Activated CD4-positive, alpha-beta T cell treated with anti-CD3 and anti-CD28 coated beads for 36 hours (primary cell): ENCODE data around the gene FRMD4A. TPM values are rescaled to one million over a fixed set of nuclear protein-coding genes. Genes with fewer than 3 reads are reported as not detected.
"Not testable (repeated sequence)": the region's sequence is repeated elsewhere in the genome, so short reads cannot be mapped to it uniquely, and the experiment has no call there.

Source experiments
- ATAC-seq: fragments of 200-7000 bp; cut with Tn5 transposase; one replicate; pipeline ENCODE4 v1.10.0; 2021; ENCODE audit warnings: mild to moderate bottlenecking, moderate library complexity
- CTCF ChIA-PET: fragments of 350-600 bp; sonication (Branson Sonifier 250); formaldehyde crosslinking; loops from one replicate; lab custom pipeline; 2021; ENCODE audit warnings: antibody characterized with exemption; lab: Charles Lee
- POLR2A ChIA-PET: fragments of 350-600 bp; sonication (Branson Sonifier 250); formaldehyde crosslinking; loops from one replicate; lab custom pipeline; 2021; ENCODE audit warnings: antibody characterized with exemption, inconsistent platforms; lab: Charles Lee
- DNase-seq: peaks from one replicate; pipeline ENCODE4 v3.0.0-alpha.2; 2020
- H3K27ac Mint-ChIP-seq: one replicate; pipeline ENCODE4 v1.8.0; 2021; ENCODE audit warnings: mixed read lengths
- H3K27me3 Mint-ChIP-seq: one replicate; pipeline ENCODE4 v1.8.0; 2021; ENCODE audit warnings: mixed read lengths
- H3K36me3 Mint-ChIP-seq: one replicate; pipeline ENCODE4 v1.8.0; 2021; ENCODE audit warnings: low read depth, mixed read lengths
- H3K4me1 Mint-ChIP-seq: one replicate; pipeline ENCODE4 v1.8.0; 2021; ENCODE audit warnings: mixed read lengths
- H3K4me3 Mint-ChIP-seq: one replicate; pipeline ENCODE4 v1.8.0; 2021; ENCODE audit warnings: mild to moderate bottlenecking, moderate library complexity, mixed read lengths
- H3K9me3 Mint-ChIP-seq: one replicate; pipeline ENCODE4 v1.8.0; 2021; ENCODE audit warnings: low read depth, mixed read lengths
- intact Hi-C, 2 experiments: fragments of 100-400 bp; cut with DNase I in 1 of 2; cut with micrococcal nuclease in 1 of 2; formaldehyde crosslinking; loops; one replicate each; pipeline versions ENCODE4 v1.14.2 to v1.15.1; 2022 to 2024; cut with DNase I, micrococcal nuclease
- total RNA-seq, 2 experiments: library from RNA; stranded (reverse); gene quantifications; one replicate each; pipeline ENCODE4 v1.2.3, GENCODE V29; 2021

Gene FRMD4A
- total RNA-seq, 2 experiments from 2014 or later: 0.85 to 1.3 TPM

- peaks cover 20% of the 10 kb centered on the region for H3K4me1 Mint-ChIP-seq
- ATAC-seq: no peak
- no peak overlapping the region for H3K4me3 Mint-ChIP-seq
- no peaks in the 10 kb centered on the region for H3K9me3 Mint-ChIP-seq
- ChIA-PET POLR2A (no interaction called here), CTCF (interaction anchor here (0.6 to 1.1 kb wide), 3 partner anchors 11 to 29 kb away, joined by 3 to 4 read pairs (median 4); no protein-coding TSS in a partner anchor)
- intact Hi-C loops: no loop called here
- H3K36me3 Mint-ChIP-seq: no peaks in the 10 kb centered on the region
- H3K27me3 Mint-ChIP-seq: peaks cover 3% of the 10 kb centered on the region
- no peak for DNase-seq
- H3K27ac Mint-ChIP-seq: no peak overlapping the region
Observed at GRCh38 chr10:13718820-13719219, 611.9 kb downstream of the FRMD4A start.

- Mint-ChIP-seq H3K9me3 (no peaks in the 10 kb centered on the region), H3K4me3 (peak overlapping the region; percentile 57), H3K36me3 (no peaks in the 10 kb centered on the region), H3K27me3 (peaks cover 3% of the 10 kb centered on the region), H3K27ac (peak overlapping the region; percentile 58), H3K4me1 (peaks cover 18% of the 10 kb centered on the region)
- DNase-seq: peak; percentile 62
- CTCF ChIA-PET: interaction anchor here (0.6 to 1.1 kb wide), 4 partner anchors 11 to 550 kb away, joined by 3 to 4 read pairs (median 4); no protein-coding TSS in a partner anchor
- intact Hi-C loops: no loop called here
- POLR2A ChIA-PET: no interaction called here
- peak; percentile 66 for ATAC-seq
Observed at GRCh38 chr10:13717936-13718772, 612.6 kb downstream of the FRMD4A start.

GRCh38 chr10:13717571-13717935, 613.2 kb downstream of the FRMD4A start:
- POLR2A ChIA-PET: no interaction called here
- CTCF ChIA-PET: interaction anchor here (0.7 kb wide), 1 partner anchor 550 kb away, joined by 3 read pairs; no protein-coding TSS in a partner anchor
- H3K4me3 Mint-ChIP-seq: peak overlapping the region; percentile 57

GRCh38 chr10:13716081-13717071, 614.3 kb downstream of the FRMD4A start:
- ChIA-PET POLR2A (no interaction called here), CTCF (interaction anchor here (0.6 to 0.9 kb wide), 2 partner anchors 51 to 57 kb away, joined by 3 read pairs; no protein-coding TSS in a partner anchor)
- Mint-ChIP-seq H3K27ac (no peak overlapping the region), H3K4me1 (peaks cover 22% of the 10 kb centered on the region), H3K9me3 (no peaks in the 10 kb centered on the region), H3K27me3 (peaks cover 3% of the 10 kb centered on the region), H3K4me3 (no peak overlapping the region), H3K36me3 (no peaks in the 10 kb centered on the region)
- ATAC-seq: no peak
- intact Hi-C loops: no loop called here
- DNase-seq: no peak

More at GRCh38 chr10:13717571-13717935, 613.2 kb downstream of the FRMD4A start:
- intact Hi-C loops: no loop called here
- DNase-seq (no peak), ATAC-seq (no peak)
- Mint-ChIP-seq H3K9me3 (no peaks in the 10 kb centered on the region), H3K4me1 (peaks cover 22% of the 10 kb centered on the region), H3K27me3 (peaks cover 3% of the 10 kb centered on the region), H3K27ac (peak overlapping the region; percentile 58), H3K36me3 (no peaks in the 10 kb centered on the region)

- H3K27ac Mint-ChIP-seq, H3K27me3 Mint-ChIP-seq, DNase-seq, H3K36me3 Mint-ChIP-seq, POLR2A ChIA-PET, H3K4me3 Mint-ChIP-seq, H3K9me3 Mint-ChIP-seq, intact Hi-C loops, CTCF ChIA-PET, ATAC-seq: not testable (repeated sequence)
- H3K4me1 Mint-ChIP-seq: peaks cover 22% of the 10 kb centered on the region
Observed at GRCh38 chr10:13715596-13715995, 615.1 kb downstream of the FRMD4A start.

GRCh38 chr10:13715100-13715499, 615.6 kb downstream of the FRMD4A start:
- Mint-ChIP-seq H3K27ac (no peak overlapping the region), H3K4me3 (no peak overlapping the region), H3K27me3 (no peaks in the 10 kb centered on the region), H3K4me1 (peaks cover 22% of the 10 kb centered on the region), H3K36me3 (no peaks in the 10 kb centered on the region), H3K9me3 (no peaks in the 10 kb centered on the region)
- ChIA-PET CTCF (no interaction called here), POLR2A (no interaction called here)
- intact Hi-C loops: no loop called here
- no peak for ATAC-seq
- no peak for DNase-seq

- Mint-ChIP-seq H3K36me3 (no peaks in the 10 kb centered on the region), H3K27me3 (peaks cover 4% of the 10 kb centered on the region), H3K27ac (no peak overlapping the region), H3K4me1 (peaks cover 15% of the 10 kb centered on the region), H3K9me3 (no peaks in the 10 kb centered on the region), H3K4me3 (no peak overlapping the region)
- ATAC-seq (peak; percentile 79), DNase-seq (peak; percentile 40)
- intact Hi-C loops: no loop called here
- ChIA-PET CTCF (interaction anchor here (0.7 to 0.8 kb wide), 2 partner anchors 66 to 94 kb away, joined by 3 read pairs; no protein-coding TSS in a partner anchor), POLR2A (interaction anchor here (0.7 kb wide), 1 partner anchor 9 kb away, joined by 3 read pairs; no protein-coding TSS in a partner anchor)
Observed at GRCh38 chr10:13712837-13713581, 617.7 kb downstream of the FRMD4A start.

- Mint-ChIP-seq H3K4me1 (peaks cover 16% of the 10 kb centered on the region), H3K4me3 (no peak overlapping the region), H3K9me3 (no peaks in the 10 kb centered on the region), H3K27me3 (peaks cover 6% of the 10 kb centered on the region), H3K36me3 (no peaks in the 10 kb centered on the region), H3K27ac (no peak overlapping the region)
- no peak for DNase-seq
- ChIA-PET POLR2A (no interaction called here), CTCF (interaction anchor here (0.8 kb wide), 1 partner anchor 94 kb away, joined by 3 read pairs; no protein-coding TSS in a partner anchor)
- ATAC-seq: no peak
- intact Hi-C loops: no loop called here
Observed at GRCh38 chr10:13712476-13712836, 618.3 kb downstream of the FRMD4A start.

GRCh38 chr10:13711291-13711690, 619.4 kb downstream of the FRMD4A start:
- ATAC-seq (no peak), DNase-seq (no peak)
- no peaks in the 10 kb centered on the region for H3K9me3 Mint-ChIP-seq
- POLR2A ChIA-PET: no interaction called here
- H3K27me3 Mint-ChIP-seq: peaks cover 14% of the 10 kb centered on the region
- no peak overlapping the region for H3K4me3 Mint-ChIP-seq
- intact Hi-C loops: no loop called here
- no peak overlapping the region for H3K27ac Mint-ChIP-seq
- CTCF ChIA-PET: interaction anchor here (0.8 to 0.9 kb wide), 2 partner anchors 9 to 766 kb away, joined by 3 read pairs; no protein-coding TSS in a partner anchor
- peaks cover 27% of the 10 kb centered on the region for H3K4me1 Mint-ChIP-seq
- no peaks in the 10 kb centered on the region for H3K36me3 Mint-ChIP-seq

- H3K9me3 Mint-ChIP-seq: no peaks in the 10 kb centered on the region
- intact Hi-C loops: no loop called here
- POLR2A ChIA-PET: no interaction called here
- H3K27me3 Mint-ChIP-seq: peaks cover 18% of the 10 kb centered on the region
- no peaks in the 10 kb centered on the region for H3K36me3 Mint-ChIP-seq
- H3K27ac Mint-ChIP-seq: no peak overlapping the region
- ATAC-seq: no peak
- peaks cover 27% of the 10 kb centered on the region for H3K4me1 Mint-ChIP-seq
- H3K4me3 Mint-ChIP-seq: no peak overlapping the region
- CTCF ChIA-PET: interaction anchor here (0.8 kb wide), 1 partner anchor 50 kb away, joined by 5 read pairs; no protein-coding TSS in a partner anchor
- DNase-seq: no peak
Observed at GRCh38 chr10:13709931-13710650, 620.6 kb downstream of the FRMD4A start.
